ENCODE measurements around the gene SLC39A5. TPM values are rescaled to one million over a fixed set of nuclear protein-coding genes. Genes with fewer than 3 reads are reported as not detected.

SLC39A5 gene
- total RNA-seq, 1 experiment from 2014 or later = not detected

DNA sequence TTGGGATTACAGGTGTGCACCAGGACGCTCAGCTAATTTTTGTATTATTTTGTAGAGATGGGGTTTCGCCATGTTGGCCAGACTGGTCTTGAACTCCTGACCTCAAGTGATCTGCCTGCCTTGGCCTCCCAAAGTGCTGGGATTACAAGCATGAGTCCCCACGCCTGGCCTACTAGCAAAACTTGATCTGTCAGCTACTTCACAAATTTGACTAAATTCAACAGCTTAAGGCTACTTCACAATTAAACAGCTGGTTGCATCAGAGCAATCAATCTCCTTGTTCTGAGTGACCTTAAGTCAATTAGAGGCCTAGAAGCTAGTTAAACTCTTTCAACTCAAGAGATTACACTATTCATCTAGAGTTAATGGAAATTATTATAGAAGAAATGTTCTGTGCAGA is 49.1 kb downstream of the SLC39A5 start:
- H3K27ac Mint-ChIP-seq = 0 out of 7 replicates have a peak overlapping the region, but pooled peaks of 1 of the 3 experiments have one; percentile 6
- no peak overlapping the region for H2AK5ac ChIP-seq (ENCODE audit: insufficient read length, low read length)
- TF ChIP-seq CTCF (conservative IDR thresholded peaks at IDR 0.05) = no peak

More for the DNA sequence above, 49.1 kb downstream of the SLC39A5 start:
- Histone ChIP-seq H2BK12ac (ENCODE audit: insufficient read length, low read depth, low read length) (no peak overlapping the region), H3K79me1 (ENCODE audit: insufficient read depth, low read depth, low read length, poor library complexity, severe bottlenecking) (no peaks in the 10 kb centered on the region), H3K9ac (ENCODE audit: extremely low read depth, insufficient read length, low read length) (no peak overlapping the region), H3K9me3 (ENCODE audit: control insufficient read depth, low read depth, low read length) (no peaks in the 10 kb centered on the region), H3K23ac (ENCODE audit: insufficient read length, low read depth, low read length) (no peak overlapping the region), H3K4ac (ENCODE audit: low read depth, low read length) (no peak overlapping the region), H3K23me2 (ENCODE audit: insufficient read length, low read depth, low read length, poor library complexity, severe bottlenecking) (no peaks in the 10 kb centered on the region), H3K56ac (ENCODE audit: insufficient read length, low read depth, low read length) (no peak overlapping the region), H4K8ac (replicated peaks; ENCODE audit: insufficient read length, low read depth, low read length) (no peak overlapping the region), H3K14ac (ENCODE audit: insufficient read depth, low read length) (no peak overlapping the region), H4K5ac (ENCODE audit: insufficient read length, low read depth, low read length) (no peak overlapping the region), H2BK5ac (ENCODE audit: insufficient read length, low read length) (no peak overlapping the region), H4K91ac (ENCODE audit: insufficient read length, low read depth, low read length) (no peak overlapping the region), H3K79me2 (ENCODE audit: insufficient read depth, low read length) (no peaks in the 10 kb centered on the region), H2BK15ac (ENCODE audit: low read depth, low read length) (no peak overlapping the region), H3K27me3 (ENCODE audit: insufficient read depth, low read length) (no peaks in the 10 kb centered on the region), H4K20me1 (ENCODE audit: control insufficient read depth, insufficient read depth, insufficient read length) (no peaks in the 10 kb centered on the region), H2BK20ac (ENCODE audit: low read depth, low read length, poor library complexity, severe bottlenecking) (no peak overlapping the region), H2BK120ac (ENCODE audit: low read depth, low read length, poor library complexity, severe bottlenecking) (no peak overlapping the region), H3K4me2 (ENCODE audit: insufficient read depth, insufficient read length, low read length) (no peak overlapping the region), H3T11ph (ENCODE audit: low read length) (no peak overlapping the region), H3K18ac (ENCODE audit: insufficient read length, low read depth, low read length) (no peak overlapping the region), H3K27ac (ENCODE audit: insufficient read length, low read depth, low read length) (no peak overlapping the region), H2AFZ (ENCODE audit: low read length) (no peak overlapping the region), H3K4me1 (ENCODE audit: insufficient read depth, low read length) (no peaks in the 10 kb centered on the region)
- no CpG with 5 or more reads among the region's 3 CpGs for WGBS (ENCODE audit: extremely low coverage, insufficient read length, low lambda C conversion rate)
- no peaks in the 10 kb centered on the region for H3K4me1 Mint-ChIP-seq
- no peak for DNase-seq
- no peaks in the 10 kb centered on the region for H3K9me3 Mint-ChIP-seq
- no peak overlapping the region for H3K4me3 Mint-ChIP-seq
- peaks cover 36 to 89% (median 58%) of the 10 kb centered on the region in 3 experiments for H3K36me3 Mint-ChIP-seq (ENCODE audit: insufficient read depth in 1 of 3, low read depth in 3 of 3)
- H3K27me3 Mint-ChIP-seq (ENCODE audit: low read depth) = no peaks in the 10 kb centered on the region

All from H9 (cell line).